ENCODE measurements around the gene TLN1. TPM values are rescaled to one million over a fixed set of nuclear protein-coding genes. Genes with fewer than 3 reads are reported as not detected.

TLN1 gene
- total and polyA plus RNA-seq, 2 of the 8 experiments (the other 6 are each of a cell fraction or from before 2014, with no cell fraction given), result 28.1 to 90.1 TPM

- TF ChIP-seq CREB1 (IDR thresholded peaks at IDR 0.05), result no peak
- no peak for TF ChIP-seq SP2 (IDR thresholded peaks at IDR 0.05; ENCODE audit: low read length)
- no peak for TF ChIP-seq ATF3 (IDR thresholded peaks at IDR 0.05; ENCODE audit: insufficient read depth, low read depth, low read length)
- no peak for TF ChIP-seq CTBP2 (IDR thresholded peaks at IDR 0.05; ENCODE audit: borderline replicate concordance, insufficient read depth, insufficient read length, low read length)
- TF ChIP-seq RFX5 (IDR thresholded peaks at IDR 0.05; ENCODE audit: borderline replicate concordance, low read depth, low read length), result no peak
- TF ChIP-seq E2F6 (IDR thresholded peaks at IDR 0.05), result no peak
- no peak for TF ChIP-seq RXRA (IDR thresholded peaks at IDR 0.05; ENCODE audit: insufficient read depth, low read depth, low read length)
- no peak for TF ChIP-seq SAP30 (IDR thresholded peaks at IDR 0.05; ENCODE audit: insufficient read depth, insufficient replicate concordance, low read length)
- no peak for TF ChIP-seq MAX (IDR thresholded peaks at IDR 0.05)
Observed at GRCh38 chr9:35703906-35704672, 27.9 kb downstream of the TLN1 start (continued).
